Astrocyte of the spinal cord (primary cell): Measurements from ENCODE around the gene RNF144A.

ENCODE experiments used
- DNase-seq: peaks from one replicate; pipeline ENCODE4 v3.0.0; 2011; ENCODE audit warnings: low read depth, low spot score
- H3K4me3 ChIP-seq: 2 replicates; pipeline ENCODE4 v1.5.1; 2011; ENCODE audit warnings: low read depth, mild to moderate bottlenecking, low read length, moderate library complexity
- CTCF ChIP-seq: IDR thresholded peaks from 2 replicates; pipeline ENCODE4 v1.5.1; 2012; ENCODE audit warnings: low read depth, mild to moderate bottlenecking, low read length, inconsistent platforms
- in situ Hi-C: cut with HindIII; loops from 2 replicates; pipeline ENCODE4 v1.10.0; 2017; ENCODE audit warnings: low sequenced_read_pairs

Gene RNF144A

GRCh38 chr2:7010391-7011054 is 93.3 kb downstream of the RNF144A start:
- in situ Hi-C loops, result loop anchor here (25.0 kb wide), 1 partner anchor 98 kb away; the partner anchor contains the start of gene RNF144A
- no peak for TF ChIP-seq CTCF
- DNase-seq, result peak; percentile 97
- H3K4me3 ChIP-seq, result no peak overlapping the region

- no peak overlapping the region for H3K4me3 ChIP-seq
- DNase-seq, result peak; percentile 97
- TF ChIP-seq CTCF, result no peak
- in situ Hi-C loops, result loop anchor here (25.0 kb wide), 1 partner anchor 99 kb away; the partner anchor contains the start of gene RNF144A
Observed at GRCh38 chr2:7011356-7012083, 94.3 kb downstream of the RNF144A start.

- no peak for TF ChIP-seq CTCF
- peak; percentile 71 for DNase-seq
- in situ Hi-C loops, result loop anchor here (25.0 kb wide), 1 partner anchor 100 kb away; the partner anchor contains the start of gene RNF144A
- H3K4me3 ChIP-seq, result no peak overlapping the region
Observed at GRCh38 chr2:7012141-7012764, 95.0 kb downstream of the RNF144A start.

GRCh38 chr2:7013471-7014160 is 96.4 kb downstream of the RNF144A start:
- H3K4me3 ChIP-seq, result no peak overlapping the region
- no peak for DNase-seq
- no peak for TF ChIP-seq CTCF
- in situ Hi-C loops, result loop anchor here (25.0 kb wide), 1 partner anchor 101 kb away; the partner anchor contains the start of gene RNF144A

- DNase-seq, result peak; percentile 89
- TF ChIP-seq CTCF, result peak; percentile 71
Observed at GRCh38 chr2:7014174-7014640, 97.0 kb downstream of the RNF144A start.

More at GRCh38 chr2:7014174-7014640, 97.0 kb downstream of the RNF144A start:
- in situ Hi-C loops, result loop anchor here (25.0 kb wide), 1 partner anchor 102 kb away; the partner anchor contains the start of gene RNF144A
- H3K4me3 ChIP-seq, result no peak overlapping the region
